Measurements from ENCODE around the gene PHKB.

The PHKB gene

DNA sequence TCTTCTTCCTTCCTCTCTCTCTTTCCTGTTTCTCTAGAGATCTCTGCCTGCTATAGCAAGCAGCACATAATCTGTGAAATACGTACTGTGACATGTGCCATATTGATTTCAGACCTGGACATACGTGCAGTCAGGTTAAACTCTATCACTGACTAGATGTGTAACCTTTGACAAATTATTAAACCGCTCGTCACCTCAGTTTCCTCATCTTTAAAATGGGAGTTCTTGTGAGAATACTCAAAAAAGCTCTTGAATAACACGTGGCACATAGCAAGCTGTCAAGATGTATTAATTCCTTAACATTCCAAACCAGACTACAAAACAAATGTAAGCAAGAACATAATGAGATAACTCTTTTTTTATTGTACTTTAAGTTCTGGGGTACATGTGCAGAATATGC lies 170.0 kb downstream of the PHKB start:
- TF ChIP-seq, protein P1, sequence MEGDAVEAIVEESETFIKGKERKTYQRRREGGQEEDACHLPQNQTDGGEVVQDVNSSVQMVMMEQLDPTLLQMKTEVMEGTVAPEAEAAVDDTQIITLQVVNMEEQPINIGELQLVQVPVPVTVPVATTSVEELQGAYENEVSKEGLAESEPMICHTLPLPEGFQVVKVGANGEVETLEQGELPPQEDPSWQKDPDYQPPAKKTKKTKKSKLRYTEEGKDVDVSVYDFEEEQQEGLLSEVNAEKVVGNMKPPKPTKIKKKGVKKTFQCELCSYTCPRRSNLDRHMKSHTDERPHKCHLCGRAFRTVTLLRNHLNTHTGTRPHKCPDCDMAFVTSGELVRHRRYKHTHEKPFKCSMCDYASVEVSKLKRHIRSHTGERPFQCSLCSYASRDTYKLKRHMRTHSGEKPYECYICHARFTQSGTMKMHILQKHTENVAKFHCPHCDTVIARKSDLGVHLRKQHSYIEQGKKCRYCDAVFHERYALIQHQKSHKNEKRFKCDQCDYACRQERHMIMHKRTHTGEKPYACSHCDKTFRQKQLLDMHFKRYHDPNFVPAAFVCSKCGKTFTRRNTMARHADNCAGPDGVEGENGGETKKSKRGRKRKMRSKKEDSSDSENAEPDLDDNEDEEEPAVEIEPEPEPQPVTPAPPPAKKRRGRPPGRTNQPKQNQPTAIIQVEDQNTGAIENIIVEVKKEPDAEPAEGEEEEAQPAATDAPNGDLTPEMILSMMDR (IDR thresholded peaks at IDR 0.05; ENCODE audit: control insufficient read depth, extremely low read depth, insufficient read depth): no peak
- no peak overlapping the region for H3K4me3 ChIP-seq (ENCODE audit: low read depth, low read length)
- DNase-seq (ENCODE audit: low read depth): no peak

DNA sequence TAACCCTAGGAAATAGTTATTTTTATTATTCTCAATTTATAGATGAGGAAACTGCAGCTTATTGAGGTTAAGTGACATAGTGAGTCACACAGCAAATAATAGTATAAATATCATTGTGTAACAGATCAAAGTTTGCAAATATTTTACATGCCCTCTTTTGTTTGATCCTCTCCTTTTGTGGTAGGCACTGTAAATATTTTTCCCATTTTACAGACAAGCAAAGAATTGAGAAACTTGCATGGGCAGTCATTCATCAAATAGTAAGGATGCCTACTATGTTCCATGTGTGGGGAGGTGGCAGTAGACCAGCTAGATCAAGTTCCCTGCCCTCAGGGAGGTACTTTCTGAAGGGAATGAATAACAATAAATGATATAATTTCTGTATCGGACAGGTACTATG lies 173.0 kb downstream of the PHKB start:
- H3K4me3 ChIP-seq (ENCODE audit: low read depth, low read length): no peak overlapping the region
- peak; percentile 13 for DNase-seq (ENCODE audit: low read depth)
- TF ChIP-seq, protein P1 (IDR thresholded peaks at IDR 0.05; ENCODE audit: control insufficient read depth, extremely low read depth, insufficient read depth): no peak

DNA sequence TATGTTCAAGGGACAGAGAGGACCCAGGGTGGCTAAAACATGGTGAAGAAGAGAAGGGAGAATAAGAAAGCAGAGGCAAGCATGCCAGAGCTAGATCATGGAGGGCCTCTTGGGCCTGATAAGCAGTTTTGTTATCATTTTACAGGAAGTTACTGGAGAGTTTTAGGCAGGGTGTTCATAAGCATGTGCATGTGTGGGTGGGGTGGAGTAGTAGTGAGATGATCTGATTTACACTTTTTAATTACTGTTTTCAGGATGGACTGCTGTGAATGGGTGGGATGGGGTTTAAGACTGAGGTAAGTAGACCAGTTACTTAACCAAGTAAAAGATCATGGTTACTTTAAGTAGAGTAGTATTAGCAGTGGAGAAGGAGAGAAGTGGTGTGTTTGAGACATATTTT lies 173.6 kb downstream of the PHKB start:
- TF ChIP-seq, protein P1 (IDR thresholded peaks at IDR 0.05; ENCODE audit: control insufficient read depth, extremely low read depth, insufficient read depth): no peak
- DNase-seq (ENCODE audit: low read depth): no peak
- H3K4me3 ChIP-seq (ENCODE audit: low read depth, low read length): no peak overlapping the region

DNA sequence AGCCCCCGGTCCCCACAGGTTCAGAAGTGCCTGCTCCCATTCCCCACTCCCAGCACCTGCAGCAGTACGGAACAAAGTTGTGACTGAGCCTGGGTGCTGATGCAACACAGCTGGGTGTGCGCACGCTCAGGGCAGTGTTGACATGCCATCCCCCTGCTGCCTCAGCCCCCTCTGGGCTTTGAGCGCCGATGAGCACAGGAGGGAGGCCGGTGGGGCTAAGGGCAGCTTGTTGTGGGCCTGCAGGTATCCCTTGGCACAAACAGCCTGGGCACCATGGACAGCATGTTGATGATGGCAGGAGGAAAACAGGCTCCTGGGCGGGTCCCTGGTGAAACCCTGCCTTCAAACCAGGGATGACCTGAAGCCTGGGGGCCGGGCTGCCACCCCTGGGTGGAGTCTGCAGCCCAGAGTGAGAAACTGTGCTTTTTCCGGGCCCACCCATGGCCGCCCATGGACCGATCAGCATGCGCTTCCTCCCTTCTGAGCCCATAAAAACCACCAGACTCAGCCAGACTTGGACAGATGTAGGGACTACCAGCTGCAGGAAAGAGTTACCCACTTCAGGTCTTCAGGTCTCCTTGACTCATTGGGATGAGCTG lies 175.5 kb downstream of the PHKB start:
- no peak for DNase-seq (ENCODE audit: low read depth)
- no peak overlapping the region for H3K4me3 ChIP-seq (ENCODE audit: low read depth, low read length)
- TF ChIP-seq, protein P1 (IDR thresholded peaks at IDR 0.05; ENCODE audit: control insufficient read depth, extremely low read depth, insufficient read depth): no peak

DNA sequence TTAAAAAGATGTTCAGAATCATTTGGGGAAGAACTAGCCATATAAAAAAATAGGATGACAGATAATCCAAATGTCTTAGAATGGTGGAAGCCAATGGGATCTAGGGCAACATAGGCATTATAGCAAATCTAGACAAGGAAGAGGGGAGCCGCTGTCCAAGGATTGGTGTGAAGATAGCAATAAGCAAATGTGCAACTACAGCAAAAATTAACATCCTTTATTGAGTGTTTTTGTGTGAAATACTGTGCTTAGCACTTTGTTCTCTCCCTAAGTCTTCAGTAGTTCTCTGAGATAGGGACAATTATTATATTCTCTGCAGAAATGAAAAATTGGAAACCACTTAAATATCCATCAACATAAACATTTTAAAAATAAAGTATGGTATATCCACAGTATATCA lies 177.0 kb downstream of the PHKB start:
- no peak overlapping the region for H3K4me3 ChIP-seq (ENCODE audit: low read depth, low read length)
- no peak for DNase-seq (ENCODE audit: low read depth)
- TF ChIP-seq, protein P1 (IDR thresholded peaks at IDR 0.05; ENCODE audit: control insufficient read depth, extremely low read depth, insufficient read depth): no peak

DNA sequence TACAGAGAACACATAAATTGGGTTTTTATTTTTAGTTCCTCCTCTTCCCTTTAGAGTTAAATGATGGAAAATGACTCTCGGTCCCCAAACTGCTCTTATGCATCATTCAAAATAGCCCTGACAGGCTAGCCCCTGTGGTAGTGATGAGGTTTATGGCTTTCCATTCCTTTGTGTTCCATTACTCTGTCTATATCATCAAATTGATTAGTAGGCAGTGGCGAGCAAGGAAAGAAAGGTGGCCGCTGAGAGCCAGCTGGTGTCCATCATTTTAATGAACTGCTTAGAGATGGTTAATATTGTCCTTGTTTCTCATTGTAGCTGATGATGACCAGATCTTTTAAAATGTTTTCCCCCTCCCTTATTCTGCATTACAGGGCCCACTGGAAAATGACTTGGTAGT lies 179.5 kb downstream of the PHKB start:
- TF ChIP-seq, protein P1 (IDR thresholded peaks at IDR 0.05; ENCODE audit: control insufficient read depth, extremely low read depth, insufficient read depth): no peak
- no peak for DNase-seq (ENCODE audit: low read depth)
- no peak overlapping the region for H3K4me3 ChIP-seq (ENCODE audit: low read depth, low read length)

- no peak for DNase-seq (ENCODE audit: low read depth)
- TF ChIP-seq, protein P1 (IDR thresholded peaks at IDR 0.05; ENCODE audit: control insufficient read depth, extremely low read depth, insufficient read depth): no peak
- H3K4me3 ChIP-seq (ENCODE audit: low read depth, low read length): no peak overlapping the region
Observed at GRCh38 chr16:47643323-47644000, 182.3 kb downstream of the PHKB start.
